Caki2 (cell line): ENCODE data around the gene PRDM10. TPM values are rescaled to one million over a fixed set of nuclear protein-coding genes. Genes with fewer than 3 reads are reported as not detected.
A peak's percentile ranks its signal among the peaks of the same experiment; 100 is the strongest.
"Not testable (repeated sequence)": the region's sequence is repeated elsewhere in the genome, so short reads cannot be mapped to it uniquely, and the experiment has no call there.

Source experiments
- DNase-seq: peaks from one replicate; pipeline ENCODE4 v3.0.0-alpha.2; 2015; ENCODE audit warnings: low read depth
- in situ Hi-C: cut with HindIII; loops from 2 replicates; pipeline ENCODE4 v1.10.0; 2016; ENCODE audit warnings: low sequenced_read_pairs, low pct_unique_long_range_greater_than_20kb, mixed read lengths
- total RNA-seq: library from RNA; depleted of rRNA; stranded (reverse); fragments of >200 nt; shearing (Covaris generic); gene quantifications from 2 replicates; pipeline ENCODE4 v1.2.3, GENCODE V29; 2014; ENCODE audit warnings: low replicate concordance

Gene PRDM10
- total RNA-seq, 1 experiment from 2014 or later = 1.5 TPM

GRCh38 chr11:130021606-130022005 lies 19.0 kb upstream of the PRDM10 start:
- DNase-seq, in situ Hi-C loops: not testable (repeated sequence)

GRCh38 chr11:130020323-130020722 lies 17.7 kb upstream of the PRDM10 start:
- no peak for DNase-seq
- in situ Hi-C loops = no loop called here

- in situ Hi-C loops, DNase-seq: not testable (repeated sequence)
These were observed 13.2 kb upstream of the PRDM10 start for GRCh38 chr11:130015846-130016245.

GRCh38 chr11:130008326-130008725 lies 5.7 kb upstream of the PRDM10 start:
- in situ Hi-C loops = no loop called here
- DNase-seq = no peak

- in situ Hi-C loops = no loop called here
- DNase-seq = no peak
These were observed 4.3 kb upstream of the PRDM10 start for GRCh38 chr11:130006929-130007328.

- in situ Hi-C loops = no loop called here
- no peak for DNase-seq
These were observed 1.0 kb upstream of the PRDM10 start for GRCh38 chr11:130003717-130004001.

GRCh38 chr11:130002846-130003716 lies 446 bp upstream of the PRDM10 start:
- in situ Hi-C loops = no loop called here
- peak; percentile 89 for DNase-seq

GRCh38 chr11:130001461-130002351 lies 929 bp downstream of the PRDM10 start:
- in situ Hi-C loops = no loop called here
- peak; percentile 21 for DNase-seq

GRCh38 chr11:130000552-130001176 lies 2.0 kb downstream of the PRDM10 start:
- no peak for DNase-seq
- in situ Hi-C loops = no loop called here

GRCh38 chr11:129999407-129999806 lies 3.2 kb downstream of the PRDM10 start:
- in situ Hi-C loops = no loop called here
- DNase-seq = no peak

GRCh38 chr11:129998905-129999304 lies 3.7 kb downstream of the PRDM10 start:
- no peak for DNase-seq
- in situ Hi-C loops = no loop called here

GRCh38 chr11:129998107-129998506 lies 4.5 kb downstream of the PRDM10 start:
- DNase-seq = no peak
- in situ Hi-C loops = no loop called here

- in situ Hi-C loops = no loop called here
These were observed 5.1 kb downstream of the PRDM10 start for GRCh38 chr11:129997513-129997912.

GRCh38 chr11:129996113-129996870 lies 6.3 kb downstream of the PRDM10 start:
- no peak for DNase-seq
- in situ Hi-C loops = no loop called here

More at GRCh38 chr11:129997513-129997912, 5.1 kb downstream of the PRDM10 start:
- DNase-seq = no peak

- in situ Hi-C loops = no loop called here
- no peak for DNase-seq
These were observed 7.5 kb downstream of the PRDM10 start for GRCh38 chr11:129995163-129995562.

GRCh38 chr11:129992161-129992944 lies 10.3 kb downstream of the PRDM10 start:
- in situ Hi-C loops = no loop called here

GRCh38 chr11:129989149-129989813 lies 13.4 kb downstream of the PRDM10 start:
- in situ Hi-C loops = no loop called here
- DNase-seq = no peak

More at GRCh38 chr11:129992161-129992944, 10.3 kb downstream of the PRDM10 start:
- no peak for DNase-seq
